Type B pancreatic cell (in vitro differentiated cells): Measurements from ENCODE around the gene ANKRD40. TPM values are rescaled to one million over a fixed set of nuclear protein-coding genes. Genes with fewer than 3 reads are reported as not detected.
"Not testable (repeated sequence)": the region's sequence is repeated elsewhere in the genome, so short reads cannot be mapped to it uniquely, and the experiment has no call there.

Experiments
- DNase-seq: peaks from one replicate; pipeline ENCODE4 v3.0.0; 2021; ENCODE audit warnings: mixed read lengths; ENCODE audit not compliant: unreplicated experiment; ENCODE audit errors: extremely low spot score
- H3K27ac Mint-ChIP-seq: 2 replicates; pipeline ENCODE4 v1.8.0; 2021; ENCODE audit warnings: mild to moderate bottlenecking, mixed read lengths
- H3K27me3 Mint-ChIP-seq: 2 replicates; pipeline ENCODE4 v1.8.0; 2021; ENCODE audit warnings: mixed read lengths
- H3K36me3 Mint-ChIP-seq: 2 replicates; pipeline ENCODE4 v1.8.0; 2021; ENCODE audit warnings: mixed read lengths
- H3K4me1 Mint-ChIP-seq: one replicate; pipeline ENCODE4 v1.8.0; 2021; ENCODE audit warnings: mixed read lengths; ENCODE audit not compliant: unreplicated experiment
- H3K4me3 Mint-ChIP-seq: 2 replicates; pipeline ENCODE4 v1.8.0; 2021; ENCODE audit warnings: mild to moderate bottlenecking, mixed read lengths
- H3K9me3 Mint-ChIP-seq: 2 replicates; pipeline ENCODE4 v1.8.0; 2021; ENCODE audit warnings: mixed read lengths
- CTCF ChIP-seq: fragments of 200-600 bp; sonication (generic); conservative IDR thresholded peaks from 2 replicates; pipeline ENCODE4 v1.5.0; 2021; ENCODE audit warnings: antibody characterized with exemption, mild to moderate bottlenecking
- total RNA-seq: library from RNA; stranded (reverse); gene quantifications from 2 replicates; pipeline ENCODE4 v1.2.1, GENCODE V29; 2021; ENCODE audit warnings: low replicate concordance

ANKRD40 gene
- total RNA-seq, 1 donor from 2014 or later: 38.4 TPM

- Mint-ChIP-seq H3K9me3 (no peaks in the 10 kb centered on the region), H3K4me3 (peak within 1 kb of the TSS; percentile 96), H3K27ac (peak within 1 kb of the TSS; percentile 97), H3K4me1 (peaks cover 17% of the 10 kb centered on the region), H3K36me3 (no peaks in the 10 kb centered on the region), H3K27me3 (no peaks in the 10 kb centered on the region)
- TF ChIP-seq CTCF: no peak
- peak; percentile 98 for DNase-seq
These were observed 11.6 kb upstream of the ANKRD40 start, which contains the start of gene LUC7L3 for GRCh38 chr17:50719144-50719923. LUC7L3 (plus strand) TSS chr17:50719603; CDS start chr17:50719733, 130 bp downstream.

GRCh38 chr17:50715471-50715870 is 7.8 kb upstream of the ANKRD40 start:
- no peak for DNase-seq
- no peaks in the 10 kb centered on the region for H3K9me3 Mint-ChIP-seq
- H3K4me1 Mint-ChIP-seq: peaks cover 6% of the 10 kb centered on the region
- no peak overlapping the region for H3K4me3 Mint-ChIP-seq
- no peaks in the 10 kb centered on the region for H3K36me3 Mint-ChIP-seq
- peaks cover 3% of the 10 kb centered on the region for H3K27me3 Mint-ChIP-seq
- TF ChIP-seq CTCF: no peak
- no peak overlapping the region for H3K27ac Mint-ChIP-seq

- DNase-seq: no peak
- Mint-ChIP-seq H3K4me1 (peaks cover 19% of the 10 kb centered on the region), H3K27ac (no peak overlapping the region), H3K36me3 (no peaks in the 10 kb centered on the region), H3K9me3 (no peaks in the 10 kb centered on the region), H3K4me3 (no peak overlapping the region), H3K27me3 (peaks cover 3% of the 10 kb centered on the region)
- TF ChIP-seq CTCF: no peak
These were observed 4.9 kb upstream of the ANKRD40 start for GRCh38 chr17:50712641-50713040.

- no peaks in the 10 kb centered on the region for H3K9me3 Mint-ChIP-seq
- H3K36me3 Mint-ChIP-seq: no peaks in the 10 kb centered on the region
- DNase-seq: no peak
- H3K4me1 Mint-ChIP-seq: peaks cover 19% of the 10 kb centered on the region
- no peak overlapping the region for H3K27ac Mint-ChIP-seq
- H3K27me3 Mint-ChIP-seq: peaks cover 3% of the 10 kb centered on the region
- TF ChIP-seq CTCF: no peak
- no peak overlapping the region for H3K4me3 Mint-ChIP-seq
These were observed 2.9 kb upstream of the ANKRD40 start for GRCh38 chr17:50710650-50711049.

- Mint-ChIP-seq H3K4me1 (peaks cover 21% of the 10 kb centered on the region), H3K27ac (peak overlapping the region; percentile 5), H3K4me3 (peak overlapping the region; percentile 32), H3K36me3 (peaks cover 3% of the 10 kb centered on the region), H3K9me3 (no peaks in the 10 kb centered on the region), H3K27me3 (peaks cover 3% of the 10 kb centered on the region)
- DNase-seq: no peak
- no peak for TF ChIP-seq CTCF
These were observed 2.3 kb upstream of the ANKRD40 start for GRCh38 chr17:50710025-50710424.

GRCh38 chr17:50709053-50709452 is 1.3 kb upstream of the ANKRD40 start:
- not testable (repeated sequence) for DNase-seq, H3K27me3 Mint-ChIP-seq, H3K9me3 Mint-ChIP-seq, H3K36me3 Mint-ChIP-seq
- H3K4me1 Mint-ChIP-seq: peaks cover 23% of the 10 kb centered on the region
- H3K27ac Mint-ChIP-seq: peak overlapping the region; percentile 83
- peak overlapping the region; percentile 93 for H3K4me3 Mint-ChIP-seq
